Right lung (tissue), 5 donors: ENCODE results near the gene CUL4A. TPM values are rescaled to one million over a fixed set of nuclear protein-coding genes. Genes with fewer than 3 reads are reported as not detected.
"Not testable (repeated sequence)": the region's sequence is repeated elsewhere in the genome, so short reads cannot be mapped to it uniquely, and the experiment has no call there.

Experiments used
- DNase-seq, 2 donors: peaks; one replicate each; pipeline ENCODE4 v3.0.0-alpha.2; 2013
- polyA plus RNA-seq, 5 donors: library from polyadenylated mRNA; unstranded; fragments of 120-200 nt; gene quantifications; one replicate each; pipeline versions ENCODE4 v1.2.1 to v1.2.3, GENCODE V29; 2013; ENCODE audit warnings: inconsistent platforms in 1 of 5, low replicate concordance in 1 of 5; ENCODE audit not compliant: insufficient read length in 5 of 5, insufficient read depth in 1 of 5

The CUL4A gene
- polyA plus RNA-seq, 5 donors, result 72.9 to 92.7 (median 85.5) TPM

GRCh38 chr13:113280126-113280525, 70.7 kb downstream of the CUL4A start:
- DNase-seq, result no peak

DNA sequence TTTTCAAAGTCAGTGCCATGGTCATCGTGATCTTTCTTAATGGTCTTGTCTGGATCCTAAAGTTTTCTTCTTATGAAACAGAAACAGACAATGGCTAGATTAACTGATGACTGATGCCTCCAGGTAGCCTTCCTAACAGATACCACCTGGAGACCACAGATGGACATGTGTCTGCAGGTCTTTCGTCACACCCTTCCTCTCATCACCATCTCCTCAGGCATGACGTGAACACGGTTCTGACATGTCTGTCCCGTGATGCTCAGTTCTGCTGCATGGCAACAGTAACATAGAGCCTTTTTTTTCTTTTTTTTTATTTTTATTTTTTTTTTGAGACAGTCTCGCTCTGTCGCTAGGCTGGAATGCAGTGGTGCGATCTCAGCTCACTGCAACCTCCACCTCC, 74.5 kb downstream of the CUL4A start:
- no peak for DNase-seq

DNA sequence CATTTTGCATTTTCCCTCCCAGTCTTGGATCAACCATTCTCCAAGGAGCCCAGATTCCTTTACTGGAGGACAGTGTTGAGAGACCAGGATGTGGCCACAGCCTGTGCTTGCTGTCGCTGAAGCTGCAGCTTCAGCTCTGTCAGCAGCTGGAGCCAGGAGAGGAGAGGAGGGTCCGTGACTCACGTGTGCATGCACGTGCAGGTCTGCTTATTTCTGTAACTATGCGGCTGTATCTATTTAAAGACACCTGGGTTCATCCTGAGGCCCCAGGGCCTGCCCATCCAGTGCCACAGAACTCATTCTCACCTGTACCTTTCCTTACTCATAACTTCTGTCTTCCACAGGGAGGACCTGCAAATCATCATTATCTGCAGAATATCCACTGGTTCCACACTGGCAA, 79.5 kb downstream of the CUL4A start:
- no peak for DNase-seq

- DNase-seq, result no peak
These were observed 81.7 kb downstream of the CUL4A start for GRCh38 chr13:113291129-113291528.

DNA sequence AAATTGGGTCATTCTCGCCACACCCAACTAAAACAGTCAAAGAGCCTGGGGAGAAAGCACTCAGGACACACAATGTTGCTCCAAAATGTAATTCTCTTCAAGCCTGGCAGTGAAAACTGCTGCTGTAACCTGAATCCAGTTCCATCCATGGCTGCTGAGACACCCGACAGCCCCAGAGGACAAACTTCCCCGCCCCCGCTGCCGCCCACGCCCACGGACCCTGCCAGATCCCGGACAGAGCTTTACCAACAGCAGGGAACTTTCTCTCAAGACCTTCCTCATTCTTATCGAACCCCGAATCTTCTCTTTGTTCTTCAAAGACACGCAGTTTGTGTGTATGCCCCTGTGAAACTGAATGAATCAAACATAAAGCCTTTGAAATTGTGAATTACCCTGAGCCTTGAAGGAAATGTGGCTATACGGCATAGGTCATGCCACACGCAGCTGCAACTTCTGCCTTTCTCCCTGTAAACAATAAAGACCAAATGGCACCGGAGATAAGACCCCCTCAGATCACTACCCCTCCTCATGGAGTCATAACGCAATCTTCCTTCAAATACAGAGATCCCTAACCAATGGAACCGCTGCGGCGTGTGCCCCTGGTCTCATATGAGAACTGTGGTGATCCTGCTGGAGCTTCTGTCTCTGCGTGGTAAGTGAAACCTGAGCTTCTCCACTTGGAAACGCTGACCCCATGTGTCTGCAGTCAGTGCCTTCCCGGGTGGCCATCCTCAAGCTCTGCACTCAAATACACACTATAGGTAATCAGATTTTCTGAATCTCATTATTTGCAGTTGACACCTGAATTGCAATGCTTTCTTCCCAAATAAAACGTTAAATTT, 82.8 kb downstream of the CUL4A start:
- DNase-seq, result no peak

DNA sequence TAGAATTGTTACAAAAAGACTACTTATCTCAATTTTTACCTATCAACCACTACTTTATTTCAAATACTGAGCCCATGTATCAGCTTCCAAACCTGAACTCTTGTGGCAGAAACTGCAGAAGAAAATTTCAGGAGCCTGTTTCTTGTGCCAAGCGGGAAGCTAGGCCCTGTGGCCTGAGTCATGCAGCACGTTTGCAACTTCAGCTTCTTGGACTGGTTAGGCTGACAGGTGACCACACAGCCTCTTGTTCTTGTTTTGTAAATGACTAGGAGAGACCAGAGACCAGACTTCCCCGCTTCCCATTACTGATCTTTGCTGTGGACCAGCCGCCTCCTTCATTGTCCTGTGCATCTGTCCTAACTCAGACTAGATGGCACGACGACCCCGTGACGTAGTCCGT, 84.3 kb downstream of the CUL4A start:
- no peak for DNase-seq

DNA sequence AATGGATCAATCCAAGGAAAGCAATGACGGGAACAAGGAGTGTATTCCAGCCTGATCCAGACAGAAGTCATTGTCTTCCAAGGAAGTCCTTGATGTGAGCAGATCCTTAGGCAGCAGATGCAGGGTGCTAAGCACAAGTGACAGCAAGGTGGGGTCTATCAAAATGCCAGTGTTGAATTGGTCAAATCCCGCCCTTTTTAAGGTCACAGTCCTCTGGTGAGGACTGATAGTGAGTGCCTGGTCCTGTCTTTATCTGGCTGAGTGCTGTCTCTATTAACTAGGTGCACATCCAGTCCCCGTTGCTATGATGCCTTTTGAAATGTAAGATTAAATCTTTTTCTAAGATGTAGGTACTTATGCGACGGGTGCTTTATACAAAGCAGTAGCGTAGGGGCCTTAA, 86.4 kb downstream of the CUL4A start:
- DNase-seq, result no peak

- peak; percentile 99 to 100 for DNase-seq
These were observed 87.5 kb downstream of the CUL4A start, which contains the start of gene LAMP1 for GRCh38 chr13:113296823-113297369. TSS of gene LAMP1 (plus strand) at chr13:113297239. CDS start at chr13:113297435, 196 bp downstream.

GRCh38 chr13:113297370-113298042, 88.1 kb downstream of the CUL4A start:
- no peak for DNase-seq

GRCh38 chr13:113298043-113298945, 88.9 kb downstream of the CUL4A start:
- no peak for DNase-seq

GRCh38 chr13:113299951-113300350, 90.5 kb downstream of the CUL4A start:
- DNase-seq, result no peak

- no peak for DNase-seq
These were observed 93.6 kb downstream of the CUL4A start for GRCh38 chr13:113302986-113303385.

GRCh38 chr13:113304121-113304520, 94.7 kb downstream of the CUL4A start:
- DNase-seq, result no peak

DNA sequence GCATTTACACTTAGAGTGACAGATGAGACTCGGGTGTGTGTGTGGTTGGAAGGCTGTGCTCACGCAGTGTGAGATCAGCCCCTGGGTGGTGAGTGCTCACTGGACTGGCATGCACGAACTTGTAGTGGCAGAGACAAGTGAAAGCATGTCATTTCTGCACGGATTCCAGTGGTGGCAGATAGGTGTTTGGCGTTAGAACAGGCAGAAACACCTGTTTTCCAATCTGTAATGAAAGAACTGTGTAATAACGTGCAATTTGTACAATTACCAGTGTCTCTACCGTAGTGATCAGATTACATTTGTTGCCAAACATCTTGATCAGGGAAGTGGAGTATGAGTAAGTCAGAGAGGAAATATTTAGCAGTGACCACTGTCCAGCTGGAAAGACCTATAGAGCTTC, 95.8 kb downstream of the CUL4A start:
- DNase-seq, result no peak

DNA sequence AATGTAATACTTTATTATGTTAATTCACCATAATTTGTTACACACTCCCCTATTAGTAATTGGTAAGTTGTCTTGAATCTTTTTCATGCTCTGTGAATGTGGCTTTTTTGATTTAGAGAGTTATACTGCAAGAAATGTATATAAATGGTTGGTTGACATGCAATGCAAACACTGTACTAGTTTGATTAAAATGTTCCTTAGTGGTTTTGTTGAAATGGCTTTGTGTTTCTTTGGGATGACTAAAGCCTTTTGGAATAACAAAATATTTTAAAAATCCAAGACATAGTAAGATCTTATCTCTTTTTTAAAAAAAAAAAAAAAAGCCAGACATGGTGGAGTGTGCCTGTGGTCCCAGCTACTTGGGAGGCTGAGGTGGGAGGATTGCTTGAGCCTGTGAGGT, 98.1 kb downstream of the CUL4A start:
- no peak for DNase-seq

- no peak for DNase-seq
These were observed 100.1 kb downstream of the CUL4A start for GRCh38 chr13:113309473-113309872.

DNA sequence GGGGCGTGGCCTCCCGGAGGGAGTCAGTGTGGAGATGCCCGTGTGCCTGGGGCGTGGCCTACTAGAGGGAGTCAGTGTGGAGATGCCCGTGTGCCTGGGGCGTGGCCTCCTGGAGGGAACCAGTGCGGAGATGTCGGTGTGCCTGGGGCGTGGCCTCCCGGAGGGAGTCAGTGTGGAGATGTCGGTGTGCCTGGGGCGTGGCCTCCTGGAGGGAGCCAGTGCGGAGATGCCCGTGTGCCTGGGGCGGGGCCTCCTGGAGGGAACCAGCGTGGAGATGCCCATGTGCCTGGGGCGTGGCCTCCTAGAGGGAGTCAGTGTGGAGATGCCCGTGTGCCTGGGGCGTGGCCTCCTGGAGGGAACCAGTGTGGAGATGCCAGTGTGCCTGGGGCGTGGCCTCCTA, 104.7 kb downstream of the CUL4A start:
- DNase-seq, result not testable (repeated sequence)

- not testable (repeated sequence) for DNase-seq
These were observed 105.6 kb downstream of the CUL4A start for GRCh38 chr13:113314895-113315470.

- no peak for DNase-seq
These were observed 106.6 kb downstream of the CUL4A start for GRCh38 chr13:113315992-113316391.
